K562 (cell line): ENCODE measurements around the gene WBP1. TPM values are rescaled to one million over a fixed set of nuclear protein-coding genes. Genes with fewer than 3 reads are reported as not detected.
A peak's percentile ranks its signal among the peaks of the same experiment; 100 is the strongest.

Source experiments
- ASH1L ChIP-seq: fragments of 450-650 bp; IDR thresholded peaks from 2 replicates; pipeline ENCODE4 v1.6.1; 2018; ENCODE audit warnings: borderline replicate concordance, mild to moderate bottlenecking, low read depth; ENCODE audit not compliant: partially characterized antibody
- CHCHD3 ChIP-seq: fragments of 250-450 bp; sonication (Bioruptor Pico); IDR thresholded peaks from 2 replicates; pipeline ENCODE4 v2.1.2; 2022; ENCODE audit warnings: mild to moderate bottlenecking
- ESRRB ChIP-seq: fragments of 250-450 bp; sonication (Bioruptor Pico); IDR thresholded peaks from 2 replicates; pipeline ENCODE4 v1.5.0; 2020; ENCODE audit warnings: mild to moderate bottlenecking, moderate library complexity, borderline replicate concordance
- ILK ChIP-seq: fragments of 450-650 bp; IDR thresholded peaks from 2 replicates; pipeline ENCODE4 v1.6.1; 2016; ENCODE audit warnings: missing genetic modification characterization, low read depth, mild to moderate bottlenecking, missing compliant biosample characterization, moderate library complexity, borderline replicate concordance
- KDM4B ChIP-seq, 2 experiments: fragments of 450-650 bp in 1 of 2; sonication (generic) in 1 of 2; IDR thresholded peaks; 2 replicates each; pipeline ENCODE4 v1.6.1; 2016 to 2017; ENCODE audit warnings: borderline replicate concordance in 2 of 2, antibody characterized with exemption in 1 of 2, low read depth in 1 of 2, mild to moderate bottlenecking in 1 of 2
- MEF2A ChIP-seq: IDR thresholded peaks from 2 replicates; pipeline ENCODE4 v1.6.1; 2011; ENCODE audit warnings: low read depth, mild to moderate bottlenecking, low read length, moderate library complexity; ENCODE audit not compliant: control insufficient read depth
- MTA3 ChIP-seq: fragments of 450-650 bp; formaldehyde crosslinking; IDR thresholded peaks from 2 replicates; pipeline ENCODE4 v1.6.1; 2017; ENCODE audit warnings: mild to moderate bottlenecking, borderline replicate concordance
- NFIC ChIP-seq: fragments of 450-650 bp; IDR thresholded peaks from 2 replicates; pipeline ENCODE4 v1.6.1; 2017; ENCODE audit warnings: mild to moderate bottlenecking, inconsistent platforms
- SMC3 ChIP-seq: conservative IDR thresholded peaks from 2 replicates; pipeline ENCODE4 v1.6.1; 2011; ENCODE audit warnings: low read depth, low read length, improper control_type of control experiment; ENCODE audit not compliant: insufficient read depth
- SUPT5H ChIP-seq: fragments of 450-650 bp; IDR thresholded peaks from 2 replicates; pipeline ENCODE4 v1.6.1; 2016
- TCF3 ChIP-seq: sonication (generic); formaldehyde crosslinking; IDR thresholded peaks from 2 replicates; pipeline ENCODE4 v1.4.0; 2020; ENCODE audit warnings: mild to moderate bottlenecking, missing genetic modification reagents
- ZNF197 ChIP-seq: fragments of 200-800 bp; sonication (Bioruptor generic); IDR thresholded peaks from 2 replicates; pipeline ENCODE4 v1.6.1; 2016; ENCODE audit warnings: low read depth, missing genetic modification characterization, missing compliant biosample characterization
- ZNF212 ChIP-seq: fragments of 450-650 bp; formaldehyde crosslinking; IDR thresholded peaks from 2 replicates; pipeline ENCODE4 v1.4.0; 2020; ENCODE audit warnings: mild to moderate bottlenecking
- ZNF224 ChIP-seq: sonication (generic); formaldehyde crosslinking; IDR thresholded peaks from 2 replicates; pipeline ENCODE4 v1.8.0; 2022; ENCODE audit warnings: mild to moderate bottlenecking, missing genetic modification reagents
- ZNF445 ChIP-seq: fragments of 250-450 bp; sonication (Bioruptor Pico); IDR thresholded peaks from 2 replicates; pipeline ENCODE4 v1.4.0; 2020; ENCODE audit warnings: low read depth, mild to moderate bottlenecking, moderate library complexity
- ZNF79 ChIP-seq: fragments of 250-450 bp; sonication (Bioruptor Pico); IDR thresholded peaks from 2 replicates; pipeline ENCODE4 v1.4.0; 2020; ENCODE audit warnings: low read depth, mild to moderate bottlenecking, moderate library complexity
- polyA plus RNA-seq, 8 experiments: library from polyadenylated mRNA; depleted of rRNA in 4 of 8; stranded (reverse) in 5 of 8; unstranded in 3 of 8; fragments of >200 nt; fragmentation: Nextera tagmentation in 2 of 8; fragmentation: Illumina TruSeq in 1 of 8; extraction: Ambion mirVana in 2 of 8; extraction: Trizol in 1 of 8; gene quantifications; 2 replicates each; pipeline versions ENCODE4 v1.2.1 to v1.2.3, GENCODE V29; 2011 to 2014; ENCODE audit warnings: inconsistent platforms in 1 of 8, missing spikeins in 1 of 8
- total RNA-seq, 7 experiments: library from RNA; depleted of rRNA in 6 of 7; stranded (reverse); fragments of >200 nt in 6 of 7; fragmentation: Illumina TruSeq in 2 of 7; extraction: Trizol in 2 of 7; gene quantifications; 2 replicates each; pipeline versions ENCODE4 v1.2.1 to v1.2.3, GENCODE V29; 2011 to 2021; ENCODE audit warnings: low replicate concordance in 1 of 7
- TF ChIP-seq, protein P1 (sequence below): sonication (generic); IDR thresholded peaks from 2 replicates; pipeline ENCODE4 v1.6.1; 2016
- TF ChIP-seq, protein P2 (sequence below): fragments of 450-650 bp; formaldehyde crosslinking; IDR thresholded peaks from 2 replicates; pipeline ENCODE4 v1.4.0; 2022; ENCODE audit warnings: missing genetic modification characterization
- TF ChIP-seq, protein P3 (sequence below): fragments of 250-450 bp; sonication (Bioruptor Pico); IDR thresholded peaks from 2 replicates; pipeline ENCODE4 v1.4.0; 2020; ENCODE audit warnings: mild to moderate bottlenecking, moderate library complexity
- TF ChIP-seq, protein P4 (sequence below), 2 experiments: IDR thresholded peaks; 2 replicates each; pipeline ENCODE4 v1.6.1; 2012; ENCODE audit warnings: improper control_type of control experiment in 2 of 2, low read depth in 2 of 2, low read length in 2 of 2, borderline replicate concordance in 1 of 2
- TF ChIP-seq, protein P5 (sequence below): fragments of 250-450 bp; sonication (Bioruptor Pico); IDR thresholded peaks from 2 replicates; pipeline ENCODE4 v1.8.0; 2021; ENCODE audit warnings: moderate library complexity, mild to moderate bottlenecking, inconsistent platforms

The WBP1 gene
- total and polyA plus RNA-seq, 9 of the 15 experiments (the other 6 are each of a cell fraction or from before 2014, with no cell fraction given): 1.9 to 27.7 (median 14.2) TPM

DNA sequence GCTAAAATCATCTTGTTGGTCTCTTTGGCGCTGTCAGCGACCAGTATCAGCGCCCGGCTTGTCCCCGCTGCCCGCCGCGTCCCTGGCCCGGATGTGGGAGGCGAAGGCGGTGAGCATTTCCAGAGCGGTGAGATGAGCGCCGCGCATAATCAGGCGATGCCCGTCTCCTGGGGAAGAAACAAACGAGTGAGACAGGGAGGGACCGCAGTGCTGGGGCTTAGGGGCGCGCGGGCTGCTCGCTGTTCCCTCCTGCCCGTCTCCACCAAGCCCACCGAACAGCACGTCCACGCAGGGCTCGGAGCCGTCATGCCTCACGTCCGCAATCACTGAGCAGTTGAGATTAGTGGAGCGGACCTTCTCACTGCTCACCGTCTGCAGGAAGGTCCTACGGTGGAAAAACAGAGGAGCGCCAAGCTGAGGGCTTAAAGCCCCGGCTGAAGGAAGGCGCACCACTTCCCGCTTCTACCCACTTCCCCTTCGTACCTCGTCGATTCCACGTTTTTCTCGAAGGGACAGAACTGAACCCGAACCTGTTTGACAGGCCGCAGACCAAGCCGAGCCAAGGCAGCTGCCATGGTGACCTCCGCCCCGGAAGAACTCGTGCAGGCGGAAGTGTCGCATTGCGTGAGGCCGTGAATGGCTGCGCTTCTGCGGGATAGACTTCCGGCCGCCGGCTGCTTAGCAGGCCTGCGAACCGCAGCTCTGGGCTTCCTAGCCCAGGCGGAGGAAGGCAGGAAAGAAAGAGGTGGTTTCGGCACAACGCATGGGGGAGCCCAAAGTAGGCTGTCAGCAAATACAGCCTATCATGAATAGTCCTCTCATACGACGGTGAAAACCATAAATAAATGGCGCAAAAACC lies 14.1 kb downstream of the WBP1 start, which contains the start of gene MRPL53 (continued):
- TF ChIP-seq MTA3 (peak; percentile 84; the same call in 1 of the 2 replicates), SMC3 (no peak), KDM4B (IDR thresholded peaks at IDR 0.05; ENCODE audit: borderline replicate concordance in 2 of 2, low read depth in 1 of 2) (peak in 1 of 2 experiments; percentile 98; a peak in 2 of 4 replicates), ASH1L (peak; percentile 47), TCF3 (CRISPR knock-in tag) (0 out of 2 replicates have a peak, but pooled peaks have one; percentile 10), ZNF197 (CRISPR knock-in tag) (no peak), NFIC (peak; percentile 47; the same call in 1 of the 2 replicates), SUPT5H (peak; percentile 96), ZNF212 (CRISPR knock-in tag) (no peak), ILK (no peak), ESRRB (CRISPR knock-in tag) (peak; percentile 67; the same call in 1 of the 2 replicates), ZNF79 (CRISPR knock-in tag) (no peak), ZNF224 (no peak), ZNF445 (CRISPR knock-in tag) (no peak), MEF2A (no peak), CHCHD3 (CRISPR knock-in tag) (no peak)
- TF ChIP-seq, protein P1, sequence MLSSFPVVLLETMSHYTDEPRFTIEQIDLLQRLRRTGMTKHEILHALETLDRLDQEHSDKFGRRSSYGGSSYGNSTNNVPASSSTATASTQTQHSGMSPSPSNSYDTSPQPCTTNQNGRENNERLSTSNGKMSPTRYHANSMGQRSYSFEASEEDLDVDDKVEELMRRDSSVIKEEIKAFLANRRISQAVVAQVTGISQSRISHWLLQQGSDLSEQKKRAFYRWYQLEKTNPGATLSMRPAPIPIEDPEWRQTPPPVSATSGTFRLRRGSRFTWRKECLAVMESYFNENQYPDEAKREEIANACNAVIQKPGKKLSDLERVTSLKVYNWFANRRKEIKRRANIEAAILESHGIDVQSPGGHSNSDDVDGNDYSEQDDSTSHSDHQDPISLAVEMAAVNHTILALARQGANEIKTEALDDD: no peak
- TF ChIP-seq, protein P2, sequence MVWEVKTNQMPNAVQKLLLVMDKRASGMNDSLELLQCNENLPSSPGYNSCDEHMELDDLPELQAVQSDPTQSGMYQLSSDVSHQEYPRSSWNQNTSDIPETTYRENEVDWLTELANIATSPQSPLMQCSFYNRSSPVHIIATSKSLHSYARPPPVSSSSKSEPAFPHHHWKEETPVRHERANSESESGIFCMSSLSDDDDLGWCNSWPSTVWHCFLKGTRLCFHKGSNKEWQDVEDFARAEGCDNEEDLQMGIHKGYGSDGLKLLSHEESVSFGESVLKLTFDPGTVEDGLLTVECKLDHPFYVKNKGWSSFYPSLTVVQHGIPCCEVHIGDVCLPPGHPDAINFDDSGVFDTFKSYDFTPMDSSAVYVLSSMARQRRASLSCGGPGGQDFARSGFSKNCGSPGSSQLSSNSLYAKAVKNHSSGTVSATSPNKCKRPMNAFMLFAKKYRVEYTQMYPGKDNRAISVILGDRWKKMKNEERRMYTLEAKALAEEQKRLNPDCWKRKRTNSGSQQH: no peak
- TF ChIP-seq, protein P3, sequence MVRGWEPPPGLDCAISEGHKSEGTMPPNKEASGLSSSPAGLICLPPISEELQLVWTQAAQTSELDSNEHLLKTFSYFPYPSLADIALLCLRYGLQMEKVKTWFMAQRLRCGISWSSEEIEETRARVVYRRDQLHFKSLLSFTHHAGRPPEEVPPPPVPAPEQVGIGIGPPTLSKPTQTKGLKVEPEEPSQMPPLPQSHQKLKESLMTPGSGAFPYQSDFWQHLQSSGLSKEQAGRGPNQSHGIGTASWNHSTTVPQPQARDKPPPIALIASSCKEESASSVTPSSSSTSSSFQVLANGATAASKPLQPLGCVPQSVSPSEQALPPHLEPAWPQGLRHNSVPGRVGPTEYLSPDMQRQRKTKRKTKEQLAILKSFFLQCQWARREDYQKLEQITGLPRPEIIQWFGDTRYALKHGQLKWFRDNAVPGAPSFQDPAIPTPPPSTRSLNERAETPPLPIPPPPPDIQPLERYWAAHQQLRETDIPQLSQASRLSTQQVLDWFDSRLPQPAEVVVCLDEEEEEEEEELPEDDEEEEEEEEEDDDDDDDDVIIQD: no peak
- TF ChIP-seq, protein P4, sequence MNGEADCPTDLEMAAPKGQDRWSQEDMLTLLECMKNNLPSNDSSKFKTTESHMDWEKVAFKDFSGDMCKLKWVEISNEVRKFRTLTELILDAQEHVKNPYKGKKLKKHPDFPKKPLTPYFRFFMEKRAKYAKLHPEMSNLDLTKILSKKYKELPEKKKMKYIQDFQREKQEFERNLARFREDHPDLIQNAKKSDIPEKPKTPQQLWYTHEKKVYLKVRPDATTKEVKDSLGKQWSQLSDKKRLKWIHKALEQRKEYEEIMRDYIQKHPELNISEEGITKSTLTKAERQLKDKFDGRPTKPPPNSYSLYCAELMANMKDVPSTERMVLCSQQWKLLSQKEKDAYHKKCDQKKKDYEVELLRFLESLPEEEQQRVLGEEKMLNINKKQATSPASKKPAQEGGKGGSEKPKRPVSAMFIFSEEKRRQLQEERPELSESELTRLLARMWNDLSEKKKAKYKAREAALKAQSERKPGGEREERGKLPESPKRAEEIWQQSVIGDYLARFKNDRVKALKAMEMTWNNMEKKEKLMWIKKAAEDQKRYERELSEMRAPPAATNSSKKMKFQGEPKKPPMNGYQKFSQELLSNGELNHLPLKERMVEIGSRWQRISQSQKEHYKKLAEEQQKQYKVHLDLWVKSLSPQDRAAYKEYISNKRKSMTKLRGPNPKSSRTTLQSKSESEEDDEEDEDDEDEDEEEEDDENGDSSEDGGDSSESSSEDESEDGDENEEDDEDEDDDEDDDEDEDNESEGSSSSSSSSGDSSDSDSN (IDR thresholded peaks at IDR 0.05; ENCODE audit: borderline replicate concordance in 1 of 2, low read depth in 2 of 2, low read length in 2 of 2): peak; percentile 81 to 82
- TF ChIP-seq, protein P5, sequence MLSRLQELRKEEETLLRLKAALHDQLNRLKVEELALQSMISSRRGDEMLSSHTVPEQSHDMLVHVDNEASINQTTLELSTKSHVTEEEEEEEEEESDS (CRISPR knock-in tag): no peak
